Measurements from ENCODE around the gene EXOC1L. TPM values are rescaled to one million over a fixed set of nuclear protein-coding genes. Genes with fewer than 3 reads are reported as not detected.

Gene EXOC1L
- total and polyA plus RNA-seq, 2 of the 13 experiments (the other 11 are each of a cell fraction or from before 2014, with no cell fraction given): not detected

- peak; percentile 79; the same call in 1 of the 2 replicates for TF ChIP-seq SP4 (CRISPR knock-in tag; IDR thresholded peaks at IDR 0.05)
- TF ChIP-seq ZFP1 (CRISPR knock-in tag; IDR thresholded peaks at IDR 0.05): no peak
- TF ChIP-seq ELF3 (CRISPR knock-in tag; IDR thresholded peaks at IDR 0.05): peak; percentile 72; the same call in 1 of the 2 replicates
- TF ChIP-seq POLR2AphosphoS2 (IDR thresholded peaks at IDR 0.05; ENCODE audit: low read depth, low read length): no peak
- no peak for TF ChIP-seq NFE2L2 (IDR thresholded peaks at IDR 0.05; ENCODE audit: low read length)
- TF ChIP-seq NAIF1 (CRISPR knock-in tag; IDR thresholded peaks at IDR 0.05; ENCODE audit: borderline replicate concordance): no peak
- no peak for TF ChIP-seq CTCF (CRISPR knock-in tag; IDR thresholded peaks at IDR 0.05)
- no peak for TF ChIP-seq DBP (CRISPR knock-in tag; IDR thresholded peaks at IDR 0.05; ENCODE audit: not compliant biosample characterization)
- TF ChIP-seq ARHGAP35 (CRISPR knock-in tag; IDR thresholded peaks at IDR 0.05; ENCODE audit: borderline replicate concordance): peak; percentile 67; the same call in 1 of the 2 replicates
- TF ChIP-seq ZNF382 (CRISPR knock-in tag; IDR thresholded peaks at IDR 0.05; ENCODE audit: borderline replicate concordance): no peak
- no peak for TF ChIP-seq SKIL (CRISPR knock-in tag; IDR thresholded peaks at IDR 0.05; ENCODE audit: borderline replicate concordance)
- TF ChIP-seq NR2C2 (CRISPR knock-in tag; IDR thresholded peaks at IDR 0.05; ENCODE audit: borderline replicate concordance): peak; percentile 75; the same call in 1 of the 2 replicates
- TF ChIP-seq NFKBIZ (CRISPR knock-in tag; IDR thresholded peaks at IDR 0.05): no peak
- peak; percentile 65; the same call in 1 of the 2 replicates for TF ChIP-seq KMT2A (CRISPR knock-in tag; IDR thresholded peaks at IDR 0.05)
- TF ChIP-seq ZNF577 (CRISPR knock-in tag; IDR thresholded peaks at IDR 0.05; ENCODE audit: borderline replicate concordance, low read depth): no peak
- no peak for TF ChIP-seq PBX2 (CRISPR knock-in tag; IDR thresholded peaks at IDR 0.05)
- no peak for TF ChIP-seq ATF7 (IDR thresholded peaks at IDR 0.05)
- TF ChIP-seq ATF7 (CRISPR knock-in tag; IDR thresholded peaks at IDR 0.05): no peak
- no peak for TF ChIP-seq JUN (CRISPR knock-in tag; IDR thresholded peaks at IDR 0.05)
- peak; percentile 73 for TF ChIP-seq ZFX (CRISPR knock-in tag; IDR thresholded peaks at IDR 0.05; ENCODE audit: low read depth)
- no peak; the same call in 1 of the 2 replicates for TF ChIP-seq TGIF2 (CRISPR knock-in tag; IDR thresholded peaks at IDR 0.05)
- TF ChIP-seq SOX13 (IDR thresholded peaks at IDR 0.05): no peak
- TF ChIP-seq SOX13 (CRISPR knock-in tag; conservative IDR thresholded peaks at IDR 0.05 in 1 of 2, IDR thresholded peaks at IDR 0.05 in 1 of 2): peak in 1 of 2 experiments; percentile 21; a peak in 1 of 4 replicates
These were observed 34.0 kb downstream of the EXOC1L start, which contains the start of gene EXOC1 (continued) for GRCh38 chr4:55853484-55854046.

All from HepG2 (cell line).